Jurkat, Clone E6-1 (cell line): ENCODE measurements around the gene CCDC158.
"Not testable (repeated sequence)": the region's sequence is repeated elsewhere in the genome, so short reads cannot be mapped to it uniquely, and the experiment has no call there.

Experiments used
- DNase-seq: peaks from one replicate; pipeline ENCODE4 v3.0.0-alpha.2; 2011; ENCODE audit warnings: low read depth, low spot score
- H3K4me3 ChIP-seq: 2 replicates; pipeline ENCODE4 v1.5.1; 2011; ENCODE audit warnings: mild to moderate bottlenecking, low read length, control low read depth, moderate library complexity

The CCDC158 gene

DNA sequence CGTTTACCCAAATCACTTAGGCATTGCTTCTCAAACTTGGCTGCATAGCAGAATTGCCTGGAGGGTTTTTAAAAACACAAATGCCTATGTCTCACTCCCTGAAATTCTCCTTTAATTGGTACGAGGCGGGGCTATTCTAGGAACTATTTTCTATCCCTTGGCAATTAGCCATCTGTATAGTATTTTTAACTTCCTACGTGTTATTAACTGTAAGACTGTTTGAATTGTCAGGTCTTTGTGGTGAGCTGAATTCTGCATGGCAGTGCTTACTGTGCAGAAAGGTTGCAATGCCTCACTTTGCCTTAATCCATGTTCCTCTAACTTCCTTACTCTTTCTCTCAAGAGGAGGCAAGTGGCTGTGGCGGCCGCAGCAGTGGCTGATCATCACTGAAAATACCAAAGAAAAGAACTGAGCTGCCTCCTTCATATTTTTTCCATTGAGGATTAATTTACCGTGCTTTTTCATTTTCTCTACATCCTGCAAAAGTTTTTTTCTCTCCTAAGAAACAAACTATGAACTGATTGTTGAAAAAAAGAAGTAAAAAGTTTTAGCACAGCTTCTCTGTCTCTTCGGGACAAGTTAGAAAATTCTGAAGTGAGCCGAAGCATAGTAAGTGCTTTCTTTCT, 14.1 kb upstream of the CCDC158 start, which contains the start of gene SHROOM3:
SHROOM3 (plus strand) TSS at position 329 of the 627 bp plus-strand sequence. CDS start 824 bp downstream, outside the sequence.
- no peak for DNase-seq
- no peak within 1 kb of the TSS for H3K4me3 ChIP-seq

DNA sequence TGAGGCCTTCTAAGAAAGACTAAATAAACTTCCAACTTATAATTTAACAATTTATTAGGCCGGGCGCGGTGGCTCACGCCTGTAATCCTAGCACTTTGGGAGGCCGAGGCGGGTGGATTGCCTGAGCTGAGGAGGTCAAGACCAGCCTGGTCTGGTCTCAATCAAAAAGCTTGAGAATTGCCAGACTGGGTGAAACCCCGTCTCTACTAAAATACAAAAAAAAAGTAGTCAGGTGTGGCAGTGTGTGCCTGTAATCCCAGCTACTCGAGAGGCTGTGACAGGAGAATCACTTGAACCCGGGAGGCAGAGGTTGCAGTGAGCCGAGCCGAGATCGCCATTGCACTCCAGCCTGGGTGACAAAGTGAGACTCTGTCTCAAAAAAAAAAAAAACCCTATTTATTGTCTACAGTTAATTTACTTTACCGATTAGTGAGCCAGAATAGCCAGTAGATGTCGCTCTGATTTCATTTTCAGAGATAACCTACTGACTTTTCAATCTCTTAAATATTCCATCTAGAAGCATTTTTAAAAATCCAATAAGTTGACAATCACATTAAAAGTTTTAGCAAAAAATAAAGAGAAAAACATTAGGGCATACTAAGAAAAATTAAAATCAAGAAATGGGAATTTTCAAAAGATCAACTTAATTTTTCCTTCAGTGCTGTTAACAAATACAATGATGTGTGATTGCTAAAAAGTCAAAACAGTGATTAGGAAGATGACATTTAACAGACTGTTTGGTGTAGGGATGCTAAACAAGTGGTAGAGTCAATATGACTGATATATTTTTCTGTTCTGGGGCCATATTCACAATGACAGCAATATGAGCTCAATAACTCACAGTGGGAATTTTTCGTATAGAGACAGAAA, 9.8 kb upstream of the CCDC158 start:
- H3K4me3 ChIP-seq, result peak overlapping the region; percentile 13; the same call in 1 of the 2 replicates
- DNase-seq, result peak; percentile 64

DNA sequence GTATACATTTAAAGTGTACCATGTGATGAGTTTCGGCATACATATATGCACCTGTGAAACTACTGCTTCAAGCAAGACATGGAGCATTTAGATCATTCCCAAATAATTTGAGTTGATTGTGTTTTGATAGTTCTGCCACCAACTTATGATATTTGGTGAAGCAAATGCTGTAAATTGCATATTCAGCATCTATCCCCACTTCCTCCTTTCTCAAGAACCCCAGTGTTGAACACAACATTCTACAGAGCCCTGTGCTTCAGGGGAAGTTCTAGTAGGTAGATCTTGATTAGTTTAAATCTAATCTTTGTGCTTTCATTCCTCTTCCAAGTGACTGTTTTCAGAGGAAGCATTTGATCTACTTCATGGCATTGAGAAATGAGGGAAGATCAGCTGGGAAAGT, 8.7 kb upstream of the CCDC158 start:
- no peak overlapping the region for H3K4me3 ChIP-seq
- no peak for DNase-seq

DNA sequence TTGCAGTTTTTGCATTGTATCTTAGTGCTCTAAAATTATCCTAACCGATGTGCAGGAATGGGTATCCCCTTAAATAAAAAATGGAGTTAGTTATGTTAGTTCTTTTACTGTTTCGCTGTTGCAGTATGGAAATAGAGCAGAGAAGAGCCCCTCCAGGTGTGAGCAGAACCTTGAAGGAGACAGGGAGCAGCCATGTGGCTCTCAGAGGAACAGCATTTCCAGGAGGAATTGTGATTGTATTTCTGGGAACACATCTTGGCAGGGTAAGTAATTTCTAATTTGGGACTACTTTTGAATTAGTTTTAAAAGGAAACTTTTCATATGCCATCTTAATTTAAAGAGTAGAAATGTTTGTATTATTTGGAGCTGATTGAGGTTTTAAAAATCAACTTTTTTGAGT, 5.3 kb upstream of the CCDC158 start:
- no peak for DNase-seq
- H3K4me3 ChIP-seq, result no peak overlapping the region

GRCh38 chr4:76423159-76423558, 2.2 kb upstream of the CCDC158 start:
- DNase-seq, H3K4me3 ChIP-seq: not testable (repeated sequence)

- H3K4me3 ChIP-seq, result no peak overlapping the region
- no peak for DNase-seq
These were observed 666 bp downstream of the CCDC158 start for GRCh38 chr4:76420188-76420761.

DNA sequence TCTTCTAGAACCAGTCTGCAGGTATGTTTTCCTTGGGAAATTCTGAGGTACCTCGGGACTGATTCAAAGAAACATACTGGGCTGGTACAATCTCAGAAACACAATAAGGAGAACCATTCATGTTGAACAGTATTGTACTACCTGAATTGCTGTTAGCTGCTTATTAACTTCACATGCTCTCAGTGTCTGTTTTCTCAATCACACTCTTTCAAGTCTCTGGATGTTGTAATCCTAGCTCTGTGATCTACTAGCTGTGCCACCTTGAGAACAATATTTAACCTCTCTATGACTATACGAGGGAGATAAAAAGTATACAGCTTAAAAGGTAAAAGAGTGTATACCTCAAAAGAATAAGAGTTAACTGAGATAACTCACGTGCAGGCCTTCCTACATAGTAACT, 10.3 kb downstream of the CCDC158 start:
- H3K4me3 ChIP-seq, result no peak overlapping the region
- no peak for DNase-seq

GRCh38 chr4:76407440-76408119, 13.4 kb downstream of the CCDC158 start:
- H3K4me3 ChIP-seq, result no peak overlapping the region
- DNase-seq, result no peak

DNA sequence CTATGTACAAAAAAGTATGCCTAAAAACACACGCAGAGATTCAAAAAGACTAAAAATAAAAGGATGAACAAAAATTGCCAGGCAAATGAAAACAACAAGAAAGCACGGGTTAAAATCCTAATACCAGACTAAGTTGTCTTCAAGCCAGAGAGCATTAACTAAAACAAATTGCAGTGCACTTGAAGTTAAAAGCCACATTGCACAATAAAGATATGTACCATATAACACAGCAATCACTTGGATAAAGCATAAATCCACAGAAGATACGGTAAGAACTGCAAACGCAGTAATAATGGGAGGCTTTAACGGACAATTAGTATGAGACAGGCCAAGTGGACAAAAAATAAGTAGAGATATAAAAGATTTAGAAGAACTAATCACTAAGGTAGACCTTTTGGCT, 14.9 kb downstream of the CCDC158 start:
- DNase-seq, result no peak
- no peak overlapping the region for H3K4me3 ChIP-seq

- no peak for DNase-seq
- no peak overlapping the region for H3K4me3 ChIP-seq
These were observed 19.3 kb downstream of the CCDC158 start for GRCh38 chr4:76401654-76402053.

GRCh38 chr4:76388160-76388908, 32.6 kb downstream of the CCDC158 start:
- DNase-seq, result no peak
- H3K4me3 ChIP-seq, result no peak overlapping the region

- no peak overlapping the region for H3K4me3 ChIP-seq
- no peak for DNase-seq
These were observed 34.2 kb downstream of the CCDC158 start for GRCh38 chr4:76386566-76387305.

DNA sequence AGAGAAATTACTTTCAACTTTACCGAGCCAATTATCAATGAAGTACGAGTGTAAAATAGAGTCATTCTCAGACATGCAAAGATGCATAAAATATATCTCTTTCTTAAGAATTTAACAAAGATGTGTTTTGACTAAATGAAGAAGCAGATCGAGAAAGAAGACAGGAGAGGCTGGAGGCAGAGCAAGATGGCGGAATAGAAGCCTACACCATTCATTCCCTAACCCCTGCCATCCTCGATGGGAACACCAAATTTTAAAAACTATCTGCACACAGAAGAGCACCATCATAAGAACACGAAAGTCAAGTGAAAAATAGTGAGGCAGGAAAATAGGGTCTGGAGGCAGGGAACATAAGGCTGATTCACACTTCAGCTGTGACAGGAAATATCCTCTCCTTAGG, 35.0 kb downstream of the CCDC158 start:
- no peak for DNase-seq
- no peak overlapping the region for H3K4me3 ChIP-seq

DNA sequence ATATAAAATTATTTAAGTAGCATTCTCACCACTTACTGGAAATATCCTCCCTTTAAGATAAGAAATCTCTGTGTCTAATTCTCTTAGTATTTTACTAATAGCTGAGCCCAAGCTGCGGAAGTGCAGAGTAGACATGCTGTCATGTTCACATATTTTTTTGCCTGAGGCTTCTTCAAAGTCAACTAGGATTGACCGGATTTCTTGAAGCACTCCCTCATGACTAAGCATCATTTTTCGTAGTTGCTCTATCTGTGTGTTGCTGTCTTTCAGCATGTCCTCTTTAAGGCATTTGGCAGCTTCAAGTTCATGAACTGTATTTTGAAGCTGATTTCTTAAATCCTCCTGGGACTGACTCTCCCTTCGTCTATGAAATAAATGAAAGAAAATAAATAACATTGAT, 36.9 kb downstream of the CCDC158 start:
- DNase-seq, result no peak
- H3K4me3 ChIP-seq, result no peak overlapping the region

DNA sequence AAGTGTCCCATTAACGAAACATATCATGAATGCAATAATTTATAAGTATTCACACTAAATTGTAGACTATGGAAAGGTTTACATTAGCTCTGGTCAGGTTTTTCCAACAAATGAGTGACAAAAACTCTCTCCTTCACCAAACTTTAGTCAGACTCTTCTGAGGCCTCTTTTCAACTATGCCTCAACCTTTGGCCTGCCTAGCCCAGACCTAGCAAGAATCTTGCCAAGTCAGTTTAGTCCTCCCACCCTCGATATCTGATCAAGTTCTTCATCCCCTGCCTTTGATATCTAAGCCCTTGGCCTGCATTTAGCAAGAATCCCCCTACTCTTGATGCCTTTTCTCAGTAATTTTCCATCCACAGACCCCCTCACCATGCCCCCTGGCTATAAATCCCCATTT, 37.9 kb downstream of the CCDC158 start:
- DNase-seq, result no peak
- no peak overlapping the region for H3K4me3 ChIP-seq

DNA sequence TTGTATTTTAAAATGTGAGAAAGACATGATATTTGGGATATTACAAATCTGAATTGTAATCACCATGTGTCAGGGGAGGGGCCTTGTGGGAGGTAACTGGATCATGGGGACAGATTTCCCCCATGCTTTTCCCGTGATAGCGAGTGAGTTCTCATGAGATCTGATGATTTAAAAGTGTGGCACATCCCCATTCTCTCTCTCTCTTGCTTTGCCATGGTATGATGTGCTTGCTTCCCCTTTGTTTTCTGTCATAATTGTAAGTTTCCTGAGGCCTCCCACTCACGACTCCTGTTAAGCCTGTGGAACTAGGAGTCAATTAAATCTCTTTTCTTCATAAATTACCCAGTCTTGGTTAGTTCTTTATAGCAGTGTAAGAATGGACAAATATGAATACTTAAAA, 39.0 kb downstream of the CCDC158 start:
- no peak overlapping the region for H3K4me3 ChIP-seq
- no peak for DNase-seq

GRCh38 chr4:76380561-76380960, 40.4 kb downstream of the CCDC158 start:
- DNase-seq, result no peak
- H3K4me3 ChIP-seq, result no peak overlapping the region

DNA sequence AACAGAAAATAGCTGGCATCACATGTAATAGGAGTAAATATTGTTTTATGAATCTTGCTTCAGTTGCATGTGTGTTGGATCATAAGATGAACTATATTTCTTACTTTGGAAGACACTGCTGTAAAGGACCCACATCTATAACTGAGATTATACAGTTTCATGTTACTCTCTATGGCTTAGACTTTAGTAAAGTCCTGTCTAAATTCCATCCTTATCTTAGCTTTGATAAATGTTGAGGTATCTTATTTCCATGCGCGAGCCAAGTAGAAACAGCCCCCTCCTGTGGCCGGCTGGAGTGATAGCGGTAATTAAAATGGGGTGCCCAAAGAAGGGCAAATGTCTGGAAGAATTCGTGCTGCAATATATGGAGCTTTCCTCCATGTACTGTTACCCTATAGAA, 43.0 kb downstream of the CCDC158 start:
- H3K4me3 ChIP-seq, result no peak overlapping the region
- DNase-seq, result no peak
